Activated naive CD8-positive, alpha-beta T cell treated with anti-CD3 and anti-CD28 coated beads, Interleukin-2, amount 10 ng/mL, durations not matched to agents 7 days and 5 days (primary cell): ENCODE measurements around the gene SIPA1L3. TPM values are rescaled to one million over a fixed set of nuclear protein-coding genes. Genes with fewer than 3 reads are reported as not detected.

Source experiments
- ATAC-seq: fragments of 150-1000 bp; cut with Tn5 transposase; one replicate; pipeline ENCODE4 v1.10.0; 2021; ENCODE audit warnings: low read depth, moderate library complexity
- POLR2A ChIA-PET: fragments of 350-600 bp; sonication (Branson Sonifier 250); formaldehyde crosslinking; loops from one replicate; lab custom pipeline; 2021; ENCODE audit warnings: antibody characterized with exemption; lab: Charles Lee
- DNase-seq: peaks from one replicate; pipeline ENCODE4 v3.0.0; 2021
- H3K27ac Mint-ChIP-seq: one replicate; pipeline ENCODE4 v1.8.0; 2022; ENCODE audit warnings: mild to moderate bottlenecking, mixed read lengths
- H3K27me3 Mint-ChIP-seq: one replicate; pipeline ENCODE4 v1.8.0; 2022; ENCODE audit warnings: mild to moderate bottlenecking, moderate library complexity, mixed read lengths
- H3K36me3 Mint-ChIP-seq: one replicate; pipeline ENCODE4 v1.8.0; 2021; ENCODE audit warnings: mild to moderate bottlenecking, mixed read lengths
- H3K4me1 Mint-ChIP-seq: one replicate; pipeline ENCODE4 v1.8.0; 2021; ENCODE audit warnings: mixed read lengths
- H3K4me3 Mint-ChIP-seq: one replicate; pipeline ENCODE4 v1.8.0; 2022; ENCODE audit warnings: mild to moderate bottlenecking, moderate library complexity, mixed read lengths
- H3K9me3 Mint-ChIP-seq: one replicate; pipeline ENCODE4 v1.8.0; 2021; ENCODE audit warnings: mixed read lengths
- total RNA-seq, 2 experiments: library from RNA; stranded (reverse); gene quantifications; one replicate each; pipeline ENCODE4 v1.2.3, GENCODE V29; 2021

SIPA1L3 gene
- total RNA-seq, 2 experiments from 2014 or later = 20.3 to 24.6 TPM

GRCh38 chr19:38208571-38208970, 301.6 kb downstream of the SIPA1L3 start:
- H3K27ac Mint-ChIP-seq = peak overlapping the region; percentile 30
- POLR2A ChIA-PET = no interaction called here
- H3K4me1 Mint-ChIP-seq = peaks cover 6% of the 10 kb centered on the region
- no peaks in the 10 kb centered on the region for H3K36me3 Mint-ChIP-seq
- no peak overlapping the region for H3K4me3 Mint-ChIP-seq
- DNase-seq = no peak
- no peak for ATAC-seq
- H3K27me3 Mint-ChIP-seq = peaks cover 39% of the 10 kb centered on the region
- no peaks in the 10 kb centered on the region for H3K9me3 Mint-ChIP-seq

- ATAC-seq (no peak), DNase-seq (no peak)
- Mint-ChIP-seq H3K4me1 (peaks cover 12% of the 10 kb centered on the region), H3K9me3 (no peaks in the 10 kb centered on the region), H3K36me3 (no peaks in the 10 kb centered on the region), H3K27ac (no peak overlapping the region), H3K4me3 (no peak overlapping the region), H3K27me3 (peaks cover 43% of the 10 kb centered on the region)
- POLR2A ChIA-PET = no interaction called here
These were observed 302.1 kb downstream of the SIPA1L3 start for GRCh38 chr19:38209152-38209551.

GRCh38 chr19:38209671-38210457, 302.9 kb downstream of the SIPA1L3 start:
- H3K4me3 Mint-ChIP-seq = no peak overlapping the region
- ATAC-seq = no peak
- no peaks in the 10 kb centered on the region for H3K36me3 Mint-ChIP-seq
- no peak overlapping the region for H3K27ac Mint-ChIP-seq
- peaks cover 16% of the 10 kb centered on the region for H3K4me1 Mint-ChIP-seq
- H3K9me3 Mint-ChIP-seq = no peaks in the 10 kb centered on the region
- POLR2A ChIA-PET = no interaction called here
- H3K27me3 Mint-ChIP-seq = peaks cover 46% of the 10 kb centered on the region
- DNase-seq = no peak

GRCh38 chr19:38210458-38210987, 303.5 kb downstream of the SIPA1L3 start:
- no peaks in the 10 kb centered on the region for H3K36me3 Mint-ChIP-seq
- ATAC-seq (no peak), DNase-seq (no peak)
- H3K27ac Mint-ChIP-seq = no peak overlapping the region
- H3K4me3 Mint-ChIP-seq = no peak overlapping the region
- H3K4me1 Mint-ChIP-seq = peaks cover 16% of the 10 kb centered on the region
- POLR2A ChIA-PET = no interaction called here
- no peaks in the 10 kb centered on the region for H3K9me3 Mint-ChIP-seq
- H3K27me3 Mint-ChIP-seq = peaks cover 46% of the 10 kb centered on the region

- POLR2A ChIA-PET = no interaction called here
- H3K4me1 Mint-ChIP-seq = peaks cover 16% of the 10 kb centered on the region
- no peak overlapping the region for H3K4me3 Mint-ChIP-seq
- DNase-seq (no peak), ATAC-seq (no peak)
- H3K27me3 Mint-ChIP-seq = peaks cover 51% of the 10 kb centered on the region
- H3K27ac Mint-ChIP-seq = no peak overlapping the region
- H3K9me3 Mint-ChIP-seq = no peaks in the 10 kb centered on the region
- no peaks in the 10 kb centered on the region for H3K36me3 Mint-ChIP-seq
These were observed 304.2 kb downstream of the SIPA1L3 start for GRCh38 chr19:38211151-38211591.

DNA sequence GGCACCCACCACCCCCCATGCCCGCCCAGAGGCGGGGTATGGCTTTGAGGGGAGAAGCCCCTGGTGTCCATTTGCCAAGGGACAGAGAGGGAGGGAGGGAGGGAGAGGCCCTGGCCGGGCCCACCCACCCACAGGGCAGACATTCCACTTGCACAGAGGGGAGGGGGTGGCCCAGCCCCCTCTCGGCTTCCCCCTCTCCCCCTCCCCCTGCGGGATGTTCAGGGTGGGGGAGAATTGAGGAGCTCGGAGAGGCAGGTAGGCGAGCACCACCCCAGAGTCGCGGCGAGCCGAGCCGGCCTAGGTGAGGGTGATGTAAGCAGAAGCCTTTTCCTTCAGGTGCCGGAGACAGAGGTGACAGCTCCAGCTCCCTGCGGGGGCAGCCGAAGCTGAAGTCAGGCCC, 304.8 kb downstream of the SIPA1L3 start:
- no peak for DNase-seq
- H3K4me1 Mint-ChIP-seq = peaks cover 16% of the 10 kb centered on the region
- POLR2A ChIA-PET = no interaction called here
- H3K27ac Mint-ChIP-seq = no peak overlapping the region
- H3K36me3 Mint-ChIP-seq = no peaks in the 10 kb centered on the region
- H3K9me3 Mint-ChIP-seq = no peaks in the 10 kb centered on the region
- no peak for ATAC-seq
- H3K4me3 Mint-ChIP-seq = no peak overlapping the region
- peaks cover 51% of the 10 kb centered on the region for H3K27me3 Mint-ChIP-seq

GRCh38 chr19:38213469-38213868, 306.5 kb downstream of the SIPA1L3 start:
- Mint-ChIP-seq H3K4me1 (peaks cover 16% of the 10 kb centered on the region), H3K9me3 (no peaks in the 10 kb centered on the region), H3K4me3 (no peak overlapping the region), H3K36me3 (no peaks in the 10 kb centered on the region), H3K27me3 (peaks cover 53% of the 10 kb centered on the region), H3K27ac (no peak overlapping the region)
- DNase-seq (no peak), ATAC-seq (no peak)
- POLR2A ChIA-PET = no interaction called here

GRCh38 chr19:38213911-38214625, 307.1 kb downstream of the SIPA1L3 start:
- Mint-ChIP-seq H3K4me1 (peaks cover 16% of the 10 kb centered on the region), H3K4me3 (peak overlapping the region; percentile 43), H3K36me3 (no peaks in the 10 kb centered on the region), H3K9me3 (no peaks in the 10 kb centered on the region), H3K27ac (peak overlapping the region; percentile 44), H3K27me3 (peaks cover 52% of the 10 kb centered on the region)
- DNase-seq (peak; percentile 69), ATAC-seq (peak; percentile 87)
- POLR2A ChIA-PET = no interaction called here

GRCh38 chr19:38216785-38217641, 310.0 kb downstream of the SIPA1L3 start:
- Mint-ChIP-seq H3K27me3 (peaks cover 48% of the 10 kb centered on the region), H3K4me1 (peaks cover 10% of the 10 kb centered on the region), H3K27ac (no peak overlapping the region), H3K36me3 (no peaks in the 10 kb centered on the region), H3K9me3 (no peaks in the 10 kb centered on the region), H3K4me3 (no peak overlapping the region)
- ATAC-seq (no peak), DNase-seq (no peak)
- POLR2A ChIA-PET = no interaction called here

DNA sequence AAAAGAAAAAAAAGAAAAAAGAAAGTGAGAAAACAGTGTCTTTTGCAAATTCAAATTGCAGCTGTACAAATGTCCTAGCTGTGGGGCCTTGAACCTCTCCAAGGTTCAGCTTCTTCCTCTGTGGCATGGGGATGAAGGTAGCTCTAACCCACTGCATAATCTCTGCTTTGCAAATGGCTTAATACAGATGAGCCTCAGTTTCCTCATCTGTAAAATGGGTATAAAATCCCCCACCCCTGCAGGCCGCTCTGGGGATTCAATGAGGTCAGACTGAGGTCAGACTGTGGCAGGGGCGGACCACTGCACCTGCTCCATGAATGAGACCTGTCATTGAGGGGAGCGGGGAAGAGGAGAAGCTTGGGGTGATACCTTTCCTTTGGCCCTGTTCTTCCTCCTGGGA, 311.2 kb downstream of the SIPA1L3 start:
- no peak for ATAC-seq
- Mint-ChIP-seq H3K36me3 (no peaks in the 10 kb centered on the region), H3K27me3 (peaks cover 46% of the 10 kb centered on the region), H3K9me3 (no peaks in the 10 kb centered on the region), H3K4me3 (no peak overlapping the region), H3K4me1 (peaks cover 15% of the 10 kb centered on the region), H3K27ac (no peak overlapping the region)
- POLR2A ChIA-PET = no interaction called here
- no peak for DNase-seq

DNA sequence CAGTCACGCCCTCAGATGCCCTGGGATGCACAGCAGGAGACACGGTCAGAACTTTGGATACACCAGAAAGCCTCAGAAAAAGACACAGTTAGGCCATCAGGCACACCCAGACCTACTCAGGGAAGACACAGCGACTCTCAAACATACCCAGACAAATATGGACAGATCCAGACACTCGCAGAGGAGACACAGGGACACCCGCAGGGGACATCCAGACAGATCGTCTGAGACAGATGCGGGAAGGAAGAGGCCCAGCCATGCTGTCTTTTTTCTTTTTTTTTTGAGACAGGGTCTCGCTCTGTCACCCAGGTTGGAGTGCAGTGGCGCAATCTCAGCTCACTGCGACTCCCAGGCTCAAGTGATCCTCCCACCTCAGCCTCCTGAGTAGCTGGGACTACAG, 312.2 kb downstream of the SIPA1L3 start:
- Mint-ChIP-seq H3K36me3 (no peaks in the 10 kb centered on the region), H3K4me3 (no peak overlapping the region), H3K4me1 (peaks cover 12% of the 10 kb centered on the region), H3K27me3 (peaks cover 50% of the 10 kb centered on the region), H3K27ac (no peak overlapping the region), H3K9me3 (no peaks in the 10 kb centered on the region)
- POLR2A ChIA-PET = no interaction called here
- no peak for DNase-seq
- no peak for ATAC-seq

GRCh38 chr19:38221421-38221820, 314.4 kb downstream of the SIPA1L3 start:
- POLR2A ChIA-PET = no interaction called here
- Mint-ChIP-seq H3K4me1 (peaks cover 13% of the 10 kb centered on the region), H3K9me3 (no peaks in the 10 kb centered on the region), H3K27me3 (peaks cover 57% of the 10 kb centered on the region), H3K4me3 (no peak overlapping the region), H3K36me3 (peaks cover 1% of the 10 kb centered on the region), H3K27ac (no peak overlapping the region)
- DNase-seq (no peak), ATAC-seq (no peak)
